A549 (cell line): ENCODE results near the gene SS18L1. TPM values are rescaled to one million over a fixed set of nuclear protein-coding genes. Genes with fewer than 3 reads are reported as not detected.

Experiments used
- ATAC-seq, 2 experiments: fragments of 200-7000 bp in 1 of 2; fragments of >200 bp in 1 of 2; cut with Nextera tagmentation in 1 of 2; cut with Tn5 transposase in 1 of 2; 3 replicates each; pipeline versions ENCODE4 v1.8.0 to v1.9.1; 2018 to 2020; ENCODE audit warnings: mild to moderate bottlenecking in 1 of 2, moderate library complexity in 1 of 2
- CTCF ChIA-PET: fragments of 300-600 bp; sonication (Branson Sonifier 250); formaldehyde crosslinking; extraction: SDS; loops from one replicate; lab custom pipeline; 2021; ENCODE audit warnings: antibody characterized with exemption, inconsistent platforms; lab: Yijun Ruan, JAX
- POLR2A ChIA-PET: fragments of 350-600 bp; formaldehyde crosslinking; extraction: SDS; loops from one replicate; lab custom pipeline; 2021; ENCODE audit warnings: antibody characterized with exemption, inconsistent platforms; lab: Yijun Ruan, JAX
- DNase-seq, 2 experiments: peaks; one replicate each; pipeline versions ENCODE4 v3.0.0 to v3.0.0-alpha.2; 2011 to 2016; ENCODE audit warnings: low read depth in 1 of 2, low spot score in 1 of 2
- FAIRE-seq: peaks from 2 replicates; lab custom pipeline; 2011; peaks lifted over from hg19 to GRCh38; lab: Jason Lieb, UNC
- H3K27ac ChIP-seq, 2 experiments: fragments of >200 bp; sonication (Bioruptor Twin); formaldehyde crosslinking; 3 replicates each; pipeline ENCODE4 v1.5.1; 2016 to 2017
- H3K4me1 ChIP-seq: fragments of >200 bp; sonication (Bioruptor Twin); formaldehyde crosslinking; 3 replicates; pipeline ENCODE4 v1.6.1; 2016
- H3K4me2 ChIP-seq: fragments of >200 bp; sonication (Bioruptor Twin); formaldehyde crosslinking; 3 replicates; pipeline ENCODE4 v1.6.1; 2016
- H3K4me3 ChIP-seq: fragments of >200 bp; sonication (Bioruptor Twin); formaldehyde crosslinking; 3 replicates; pipeline ENCODE4 v1.5.1; 2016
- H3K9me3 ChIP-seq: fragments of >200 bp; sonication (Bioruptor Twin); formaldehyde crosslinking; 3 replicates; pipeline ENCODE4 v1.6.1; 2016
- CBX2 ChIP-seq: fragments of 200-600 bp; sonication (generic); IDR thresholded peaks from 2 replicates; pipeline ENCODE4 v1.6.1; 2016; ENCODE audit warnings: low read depth, mild to moderate bottlenecking, borderline replicate concordance
- CHD2 ChIP-seq: fragments of 150-350 bp; IDR thresholded peaks from 2 replicates; pipeline ENCODE4 v1.6.1; 2014; ENCODE audit warnings: low read length; ENCODE audit not compliant: partially characterized antibody
- CHD4 ChIP-seq: fragments of 200-600 bp; sonication (generic); IDR thresholded peaks from 2 replicates; pipeline ENCODE4 v1.6.1; 2016; ENCODE audit warnings: antibody characterized with exemption, mild to moderate bottlenecking, borderline replicate concordance
- EHF ChIP-seq: fragments of 250-450 bp; sonication (Bioruptor Pico); IDR thresholded peaks from 2 replicates; pipeline ENCODE4 v1.5.0; 2020; ENCODE audit warnings: mild to moderate bottlenecking
- ELK1 ChIP-seq: fragments of 150-350 bp; IDR thresholded peaks from 2 replicates; pipeline ENCODE4 v1.6.1; 2014; ENCODE audit warnings: low read depth, mild to moderate bottlenecking, low read length
- FOSB ChIP-seq: fragments of 250-450 bp; sonication (Bioruptor Pico); IDR thresholded peaks from 2 replicates; pipeline ENCODE4 v1.5.0; 2020; ENCODE audit warnings: mild to moderate bottlenecking, moderate library complexity
- HDAC2 ChIP-seq: fragments of 200-600 bp; sonication (generic); IDR thresholded peaks from 2 replicates; pipeline ENCODE4 v1.6.1; 2016
- HEYL ChIP-seq: fragments of 250-450 bp; sonication (Bioruptor Pico); IDR thresholded peaks from 2 replicates; pipeline ENCODE4 v1.8.0; 2021; ENCODE audit warnings: mild to moderate bottlenecking, moderate library complexity
- HOXA7 ChIP-seq: fragments of 250-450 bp; sonication (Bioruptor Pico); IDR thresholded peaks from 2 replicates; pipeline ENCODE4 v1.5.0; 2020; ENCODE audit warnings: mild to moderate bottlenecking, moderate library complexity
- HOXB13 ChIP-seq: fragments of 250-450 bp; sonication (Bioruptor Pico); IDR thresholded peaks from 2 replicates; pipeline ENCODE4 v1.5.0; 2020; ENCODE audit warnings: low read depth, mild to moderate bottlenecking, moderate library complexity
- HOXB5 ChIP-seq: fragments of 250-450 bp; sonication (Bioruptor Pico); IDR thresholded peaks from 2 replicates; pipeline ENCODE4 v1.5.0; 2020; ENCODE audit warnings: mild to moderate bottlenecking, moderate library complexity
- KDM1A ChIP-seq: fragments of 200-600 bp; sonication (generic); IDR thresholded peaks from 2 replicates; pipeline ENCODE4 v1.6.1; 2016; ENCODE audit warnings: low read depth, mild to moderate bottlenecking
- KDM5A ChIP-seq: fragments of 200-600 bp; sonication (generic); IDR thresholded peaks from 2 replicates; pipeline ENCODE4 v1.6.1; 2016; ENCODE audit warnings: antibody characterized with exemption, mild to moderate bottlenecking
- NFE2L2 ChIP-seq: fragments of 150-350 bp; conservative IDR thresholded peaks from 2 replicates; pipeline ENCODE4 v1.6.1; 2014; ENCODE audit warnings: low read length
- NR3C1 ChIP-seq: fragments of >200 bp; sonication (Bioruptor Twin); formaldehyde crosslinking; IDR thresholded peaks from 3 replicates; pipeline ENCODE4 v1.6.1; 2017
- POLR2AphosphoS2 ChIP-seq: conservative IDR thresholded peaks from 2 replicates; pipeline ENCODE4 v1.6.1; 2012; ENCODE audit warnings: low read length, improper control_type of control experiment, inconsistent platforms
- RAD21 ChIP-seq, 2 experiments: fragments of >200 bp in 1 of 2; sonication (Bioruptor Twin) in 1 of 2; formaldehyde crosslinking in 1 of 2; IDR thresholded peaks in 1 of 2; conservative IDR thresholded peaks in 1 of 2; 2 replicates in 1 of 2; 3 replicates in 1 of 2; pipeline ENCODE4 v1.6.1; 2012 to 2018; ENCODE audit warnings: inconsistent platforms in 1 of 2
- RCOR1 ChIP-seq: fragments of 150-350 bp; IDR thresholded peaks from 2 replicates; pipeline ENCODE4 v1.6.1; 2014; ENCODE audit warnings: antibody characterized with exemption, low read length, low read depth
- REST ChIP-seq: fragments of 200-600 bp; sonication (generic); IDR thresholded peaks from 2 replicates; pipeline ENCODE4 v1.6.1; 2016; ENCODE audit warnings: antibody characterized with exemption, mild to moderate bottlenecking, moderate library complexity
- RNF2 ChIP-seq: fragments of 200-600 bp; sonication (generic); IDR thresholded peaks from 2 replicates; pipeline ENCODE4 v1.6.1; 2016; ENCODE audit warnings: low read depth, mild to moderate bottlenecking, antibody characterized with exemption, moderate library complexity, borderline replicate concordance
- SMC3 ChIP-seq: fragments of >200 bp; sonication (Bioruptor Twin); formaldehyde crosslinking; IDR thresholded peaks from 3 replicates; pipeline ENCODE4 v1.6.1; 2018; ENCODE audit warnings: inconsistent platforms
- SREBF2 ChIP-seq: fragments of 450-650 bp; IDR thresholded peaks from 2 replicates; pipeline ENCODE4 v1.6.1; 2014; ENCODE audit warnings: mild to moderate bottlenecking, moderate library complexity
- TFCP2L1 ChIP-seq: fragments of 250-450 bp; sonication (Bioruptor Pico); IDR thresholded peaks from 2 replicates; pipeline ENCODE4 v1.5.0; 2021; ENCODE audit warnings: mild to moderate bottlenecking
- TP53 ChIP-seq: fragments of 250-450 bp; sonication (Bioruptor Pico); IDR thresholded peaks from 2 replicates; pipeline ENCODE4 v1.5.0; 2021; ENCODE audit warnings: mild to moderate bottlenecking, moderate library complexity
- ZNF302 ChIP-seq: fragments of 250-450 bp; sonication (Bioruptor Pico); IDR thresholded peaks from 2 replicates; pipeline ENCODE4 v1.9.0; 2021; ENCODE audit warnings: inconsistent platforms, mild to moderate bottlenecking, moderate library complexity
- ZSCAN20 ChIP-seq: fragments of 250-450 bp; sonication (Bioruptor Pico); IDR thresholded peaks from 2 replicates; pipeline ENCODE4 v1.8.0; 2022; ENCODE audit warnings: mild to moderate bottlenecking, moderate library complexity
- WGBS: methylation state at CpG from one replicate; pipeline ENCODE4 v1.1.6; 2017; ENCODE audit errors: missing lambda C conversion rate; 5-methylcytosine and 5-hydroxymethylcytosine counted together
- polyA plus RNA-seq, 4 experiments: library from polyadenylated mRNA; depleted of rRNA in 3 of 4; stranded (reverse); fragments of >200 nt; fragmentation: RNase III in 1 of 4; extraction: RNeasy Plus Mini Kit Qiagen cat#74134 plus additional on column Dnase treatment in 1 of 4; gene quantifications; 2 replicates in 3 of 4; 3 replicates in 1 of 4; pipeline ENCODE4 v1.2.3, GENCODE V29; 2011 to 2017
- TF ChIP-seq, protein P1 (sequence below): IDR thresholded peaks from 2 replicates; pipeline ENCODE4 v1.6.1; 2012; ENCODE audit warnings: low read depth, borderline replicate concordance
- TF ChIP-seq, protein P2 (sequence below): fragments of >200 bp; sonication (Bioruptor Twin); formaldehyde crosslinking; IDR thresholded peaks from 2 replicates; pipeline ENCODE4 v1.6.1; 2016

The SS18L1 gene
- polyA plus RNA-seq, 2 of the 4 experiments (the other 2 are of a cell fraction) = 7.4 to 13.1 TPM

DNA sequence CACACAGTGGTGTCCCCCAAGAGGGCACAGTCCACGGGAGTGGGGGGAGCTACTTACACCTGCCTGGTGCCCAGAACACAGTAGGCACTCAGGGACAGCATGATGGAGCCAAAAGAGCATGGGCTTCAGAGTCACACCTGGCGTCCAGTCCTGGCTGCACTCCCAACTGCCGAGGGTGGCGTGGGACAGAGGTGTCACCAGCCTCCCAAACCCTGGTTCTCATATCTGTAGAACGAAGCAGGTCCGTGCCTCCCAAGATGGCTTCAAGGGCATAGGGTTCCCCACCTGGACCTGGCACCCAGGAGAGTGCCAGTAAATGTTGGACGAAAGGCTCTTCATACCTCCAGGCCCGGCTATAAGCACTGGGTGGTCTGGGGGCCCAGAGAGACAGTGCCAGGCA, 67.6 kb downstream of the SS18L1 start:
- no peak for TF ChIP-seq ELK1
- TF ChIP-seq CBX2 = no peak
- no peak for TF ChIP-seq HEYL (CRISPR knock-in tag)
- TF ChIP-seq CHD4 = no peak
- no peak for TF ChIP-seq SREBF2
- TF ChIP-seq, protein P1, sequence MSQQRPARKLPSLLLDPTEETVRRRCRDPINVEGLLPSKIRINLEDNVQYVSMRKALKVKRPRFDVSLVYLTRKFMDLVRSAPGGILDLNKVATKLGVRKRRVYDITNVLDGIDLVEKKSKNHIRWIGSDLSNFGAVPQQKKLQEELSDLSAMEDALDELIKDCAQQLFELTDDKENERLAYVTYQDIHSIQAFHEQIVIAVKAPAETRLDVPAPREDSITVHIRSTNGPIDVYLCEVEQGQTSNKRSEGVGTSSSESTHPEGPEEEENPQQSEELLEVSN = no peak
- TF ChIP-seq FOSB (CRISPR knock-in tag) = no peak
- no peak for TF ChIP-seq HDAC2
- no peak for TF ChIP-seq HOXA7 (CRISPR knock-in tag)
- TF ChIP-seq POLR2AphosphoS2 = no peak
- no peak for TF ChIP-seq ZNF302 (CRISPR knock-in tag)
- no peak for TF ChIP-seq HOXB5 (CRISPR knock-in tag)
- TF ChIP-seq REST = no peak
- TF ChIP-seq TFCP2L1 (CRISPR knock-in tag) = no peak
- TF ChIP-seq RAD21 (conservative IDR thresholded peaks at IDR 0.05 in 1 of 2, IDR thresholded peaks at IDR 0.05 in 1 of 2) = no peak
- TF ChIP-seq, protein P2, sequence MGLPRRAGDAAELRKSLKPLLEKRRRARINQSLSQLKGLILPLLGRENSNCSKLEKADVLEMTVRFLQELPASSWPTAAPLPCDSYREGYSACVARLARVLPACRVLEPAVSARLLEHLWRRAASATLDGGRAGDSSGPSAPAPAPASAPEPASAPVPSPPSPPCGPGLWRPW = no peak
- H3K4me3 ChIP-seq = no peak overlapping the region
- POLR2A ChIA-PET = no interaction called here
- CTCF ChIA-PET = interaction anchor here (0.7 to 1.2 kb wide), 4 partner anchors 17 to 2000 kb away, joined by 3 read pairs; no protein-coding TSS in a partner anchor
- no peak for ATAC-seq
- no peak for DNase-seq
- WGBS = 69% methylated on average over 8 of the region's 8 CpGs
- H3K9me3 ChIP-seq = no peaks in the 10 kb centered on the region
- H3K27ac ChIP-seq = no peak overlapping the region
- H3K4me1 ChIP-seq = peaks cover 5% of the 10 kb centered on the region; the same call in 1 of the 3 replicates
- H3K4me2 ChIP-seq = no peak overlapping the region
- FAIRE-seq = no peak

- 48% methylated on average over 4 of the region's 9 CpGs for WGBS
- no peak for FAIRE-seq
- POLR2A ChIA-PET = no interaction called here
- TF ChIP-seq RNF2 (no peak), REST (no peak), HOXB13 (CRISPR knock-in tag) (no peak), NFE2L2 (no peak), FOSB (CRISPR knock-in tag) (no peak), NR3C1 (no peak), TP53 (no peak), RCOR1 (no peak), EHF (CRISPR knock-in tag) (no peak), SMC3 (no peak), ZSCAN20 (CRISPR knock-in tag) (no peak), KDM5A (no peak), CHD4 (no peak), CHD2 (no peak), HEYL (CRISPR knock-in tag) (no peak), KDM1A (no peak), HOXB5 (CRISPR knock-in tag) (no peak)
- TF ChIP-seq, protein P2 = no peak
Observed at GRCh38 chr20:62211769-62212288, 68.3 kb downstream of the SS18L1 start.

More at GRCh38 chr20:62211769-62212288, 68.3 kb downstream of the SS18L1 start:
- peak in 1 of 2 experiments; percentile 5; a peak in 2 of 6 replicates for ATAC-seq
- no peak overlapping the region for H3K27ac ChIP-seq
- CTCF ChIA-PET = interaction anchor here (0.7 to 1.2 kb wide), 3 partner anchors 39 to 2000 kb away, joined by 3 read pairs; no protein-coding TSS in a partner anchor
- no peak overlapping the region for H3K4me3 ChIP-seq
- peaks cover 5% of the 10 kb centered on the region; the same call in 1 of the 3 replicates for H3K4me1 ChIP-seq
- no peak overlapping the region for H3K4me2 ChIP-seq
- DNase-seq = no peak
- H3K9me3 ChIP-seq = no peaks in the 10 kb centered on the region
